Large intestine (tissue), 3 donors: ENCODE data around the gene SRSF6. TPM values are rescaled to one million over a fixed set of nuclear protein-coding genes. Genes with fewer than 3 reads are reported as not detected.
"Not testable (repeated sequence)": the region's sequence is repeated elsewhere in the genome, so short reads cannot be mapped to it uniquely, and the experiment has no call there.

Experiments used
- DNase-seq, 2 donors: peaks; one replicate each; pipeline versions ENCODE4 v3.0.0 to v3.0.0-alpha.2; 2013
- H3K27ac ChIP-seq: one replicate; pipeline ENCODE4 v1.5.1; 2013; ENCODE audit warnings: low read length
- H3K27me3 ChIP-seq: 2 replicates; pipeline ENCODE4 v1.6.1; 2013; ENCODE audit warnings: low read length; ENCODE audit not compliant: control insufficient read depth, insufficient read depth
- H3K36me3 ChIP-seq: 2 replicates; pipeline ENCODE4 v1.6.1; 2013; ENCODE audit warnings: low read length; ENCODE audit not compliant: control insufficient read depth, insufficient read depth
- H3K4me1 ChIP-seq: one replicate; pipeline ENCODE4 v1.6.1; 2013; ENCODE audit warnings: low read length; ENCODE audit not compliant: control insufficient read depth, insufficient read depth
- H3K4me3 ChIP-seq: one replicate; pipeline ENCODE4 v1.5.1; 2013; ENCODE audit warnings: low read length
- H3K9me3 ChIP-seq: one replicate; pipeline ENCODE4 v1.6.1; 2013; ENCODE audit warnings: mild to moderate bottlenecking, low read depth, low read length, moderate library complexity; ENCODE audit not compliant: control insufficient read depth
- WGBS: methylation state at CpG from one replicate; pipeline ENCODE4 v1.1.5; 2013; ENCODE audit warnings: low lambda C conversion rate; ENCODE audit not compliant: insufficient coverage; 5-methylcytosine and 5-hydroxymethylcytosine counted together
- polyA plus RNA-seq: library from polyadenylated mRNA; unstranded; fragments of 120-200 nt; gene quantifications from one replicate; pipeline ENCODE4 v1.2.1, GENCODE V29; 2013

Gene SRSF6
- polyA plus RNA-seq, 1 donor: 222 TPM

DNA sequence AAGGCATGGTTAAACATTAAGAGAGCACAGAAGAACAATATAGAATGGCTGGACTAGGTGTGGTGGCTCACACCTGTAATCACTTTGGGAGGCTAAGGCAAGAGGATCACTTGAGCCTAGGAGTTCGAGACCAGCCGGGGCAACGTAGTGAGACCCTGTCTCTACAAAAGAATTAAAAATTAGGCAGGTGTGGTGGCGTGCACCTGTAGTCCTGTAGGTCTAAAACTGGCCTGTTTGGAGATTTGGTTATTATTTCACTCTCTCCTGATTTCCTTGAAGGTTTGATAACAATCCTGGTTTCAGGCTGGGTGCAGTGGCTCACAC, 15.6 kb downstream of the SRSF6 start:
- H3K36me3 ChIP-seq: peaks cover 8% of the 10 kb centered on the region
- H3K4me1 ChIP-seq: no peaks in the 10 kb centered on the region
- no peak overlapping the region for H3K27ac ChIP-seq
- no CpG with 5 or more reads among the region's 4 CpGs for WGBS
- DNase-seq: no peak
- H3K9me3 ChIP-seq: no peaks in the 10 kb centered on the region
- H3K27me3 ChIP-seq: no peaks in the 10 kb centered on the region
- H3K4me3 ChIP-seq: no peak overlapping the region

DNA sequence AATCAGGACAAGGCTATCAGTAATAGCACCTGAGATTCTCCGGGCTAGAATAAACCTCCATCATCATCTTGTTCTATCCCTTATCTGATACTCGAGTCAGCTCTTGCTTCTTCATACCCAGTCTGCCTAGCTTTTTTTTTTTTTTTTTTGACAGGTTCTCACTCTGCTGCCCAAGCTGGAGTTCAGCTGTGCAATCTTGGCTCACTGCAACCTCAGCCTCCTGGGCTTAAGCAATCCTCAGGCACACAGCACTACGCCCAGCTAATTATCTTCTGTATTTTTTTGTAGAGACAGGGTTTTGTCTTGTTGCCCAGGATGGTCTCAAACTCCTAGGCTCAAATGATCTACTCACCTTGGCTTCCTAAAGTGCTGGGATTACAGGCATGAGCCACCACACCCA, 19.5 kb downstream of the SRSF6 start:
- Histone ChIP-seq H3K27ac (no peak overlapping the region), H3K4me3 (no peak overlapping the region), H3K27me3 (no peaks in the 10 kb centered on the region), H3K4me1 (no peaks in the 10 kb centered on the region), H3K36me3 (peaks cover 2% of the 10 kb centered on the region), H3K9me3 (no peaks in the 10 kb centered on the region)
- no CpG with 5 or more reads among the region's 3 CpGs for whole genome bisulfite sequencing
- DNase-seq: no peak

DNA sequence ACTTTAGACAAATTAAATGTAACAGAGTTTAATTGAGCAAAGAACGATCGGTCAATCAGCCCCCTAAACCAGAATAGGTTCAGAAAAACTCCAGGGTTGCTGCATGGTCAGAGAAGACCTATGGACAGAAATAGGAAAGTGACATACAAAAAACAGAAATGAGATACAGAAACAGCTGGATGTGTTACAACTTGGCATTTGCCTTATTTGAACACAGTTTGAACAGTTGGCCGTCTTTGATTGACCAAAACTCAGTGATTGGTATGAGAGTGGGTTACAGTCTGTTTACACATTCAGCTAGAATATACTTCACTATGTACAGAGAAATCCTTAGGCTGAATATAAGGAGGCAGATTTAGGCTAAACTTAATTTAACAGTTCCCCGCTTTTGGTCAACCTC, 19.9 kb downstream of the SRSF6 start:
- H3K4me1 ChIP-seq: no peaks in the 10 kb centered on the region
- 100% methylated on average over 1 of the region's 4 CpGs for WGBS
- H3K27ac ChIP-seq: no peak overlapping the region
- H3K27me3 ChIP-seq: no peaks in the 10 kb centered on the region
- no peak for DNase-seq
- no peak overlapping the region for H3K4me3 ChIP-seq
- no peaks in the 10 kb centered on the region for H3K9me3 ChIP-seq
- peaks cover 2% of the 10 kb centered on the region for H3K36me3 ChIP-seq

DNA sequence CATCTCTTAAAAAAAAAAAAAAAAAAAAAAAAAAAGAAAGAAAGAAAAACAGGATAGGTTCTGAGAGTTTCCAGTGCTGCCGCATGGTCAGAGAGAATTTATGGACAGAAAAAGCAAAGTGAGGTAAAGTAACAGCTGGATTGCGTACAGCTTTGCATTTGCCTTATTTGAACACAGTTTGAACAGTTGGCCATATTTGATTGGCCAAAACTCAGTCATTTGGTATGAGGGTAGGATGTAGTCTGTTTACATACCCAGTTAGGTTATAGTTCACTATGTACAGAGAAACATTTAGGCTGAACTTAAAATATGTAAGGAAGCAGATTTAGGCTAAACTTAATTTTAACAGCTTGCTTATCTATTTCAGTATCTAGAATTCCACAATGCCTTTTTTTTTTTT, 32.3 kb downstream of the SRSF6 start:
- H3K27me3 ChIP-seq: no peaks in the 10 kb centered on the region
- no peak overlapping the region for H3K27ac ChIP-seq
- no peaks in the 10 kb centered on the region for H3K9me3 ChIP-seq
- no peak overlapping the region for H3K4me3 ChIP-seq
- no peaks in the 10 kb centered on the region for H3K4me1 ChIP-seq
- DNase-seq: no peak
- no peaks in the 10 kb centered on the region for H3K36me3 ChIP-seq
- no CpG with 5 or more reads among the region's 2 CpGs for WGBS

DNA sequence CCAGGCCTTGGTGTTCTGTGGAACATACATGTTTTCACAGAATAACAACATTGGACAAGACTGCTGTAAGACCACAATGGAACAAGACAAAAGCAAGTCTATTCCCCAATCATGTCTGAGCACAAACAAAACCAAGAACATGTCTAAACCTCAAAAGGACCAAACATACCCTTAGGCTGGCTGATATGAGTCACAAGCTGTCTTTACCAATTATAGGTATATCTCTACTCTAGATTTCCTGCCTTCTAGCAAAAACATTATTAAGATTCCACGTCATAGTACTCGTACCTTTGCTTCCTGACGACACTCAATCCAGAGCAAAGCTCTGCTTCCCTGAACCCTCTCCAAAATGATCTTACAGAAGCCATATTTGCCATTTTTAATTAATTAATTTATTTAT, 34.4 kb downstream of the SRSF6 start:
- Histone ChIP-seq H3K4me1 (no peaks in the 10 kb centered on the region), H3K4me3 (no peak overlapping the region), H3K9me3 (no peaks in the 10 kb centered on the region), H3K27me3 (no peaks in the 10 kb centered on the region), H3K27ac (no peak overlapping the region), H3K36me3 (no peaks in the 10 kb centered on the region)
- DNase-seq: no peak
- 90% methylated on average over 2 of the region's 3 CpGs for WGBS

DNA sequence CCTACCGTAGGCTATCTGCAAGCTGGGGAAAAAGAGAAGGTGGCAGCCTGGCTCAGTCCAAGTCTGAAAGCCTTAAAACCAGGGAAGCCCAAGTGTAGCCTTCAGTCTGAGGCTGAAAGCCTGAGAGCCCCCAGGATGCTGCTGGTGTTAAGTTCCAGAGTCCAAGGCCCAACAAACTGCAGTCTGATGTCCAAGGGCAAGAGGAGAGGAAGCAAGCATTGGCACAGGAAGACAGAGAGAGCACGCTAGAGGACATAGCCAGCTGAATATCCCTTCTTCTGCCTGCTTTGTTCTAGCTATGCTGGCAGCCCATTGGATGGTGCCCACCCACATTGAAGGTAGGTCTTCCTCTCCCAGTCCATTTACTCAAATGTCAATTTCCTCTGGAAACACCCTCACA, 37.7 kb downstream of the SRSF6 start:
- Histone ChIP-seq H3K4me3 (no peak overlapping the region), H3K36me3 (no peaks in the 10 kb centered on the region), H3K4me1 (no peaks in the 10 kb centered on the region), H3K9me3 (no peaks in the 10 kb centered on the region), H3K27me3 (no peaks in the 10 kb centered on the region), H3K27ac (no peak overlapping the region)
- no CpG with 5 or more reads among the region's 2 CpGs for WGBS
- no peak for DNase-seq

DNA sequence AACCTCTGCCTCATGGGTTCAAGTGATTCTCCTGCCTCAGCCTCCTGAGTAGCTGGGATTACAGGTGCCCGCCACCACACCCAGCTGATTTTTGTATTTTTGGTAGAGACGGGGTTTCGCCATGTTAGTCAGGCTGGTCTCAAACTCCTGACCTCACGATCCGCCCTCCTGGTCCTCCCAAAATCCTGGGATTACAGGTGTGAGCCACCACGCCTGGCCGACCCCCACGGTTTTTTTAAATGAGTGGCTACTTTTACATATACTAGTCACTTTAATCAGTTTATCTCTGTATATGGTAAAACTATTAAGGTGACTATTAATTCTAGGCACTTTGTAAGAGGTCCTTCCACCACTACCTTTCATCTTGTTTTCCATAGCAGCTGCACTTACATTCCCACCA, 44.3 kb downstream of the SRSF6 start:
- WGBS: no CpG with 5 or more reads among the region's 8 CpGs

DNA sequence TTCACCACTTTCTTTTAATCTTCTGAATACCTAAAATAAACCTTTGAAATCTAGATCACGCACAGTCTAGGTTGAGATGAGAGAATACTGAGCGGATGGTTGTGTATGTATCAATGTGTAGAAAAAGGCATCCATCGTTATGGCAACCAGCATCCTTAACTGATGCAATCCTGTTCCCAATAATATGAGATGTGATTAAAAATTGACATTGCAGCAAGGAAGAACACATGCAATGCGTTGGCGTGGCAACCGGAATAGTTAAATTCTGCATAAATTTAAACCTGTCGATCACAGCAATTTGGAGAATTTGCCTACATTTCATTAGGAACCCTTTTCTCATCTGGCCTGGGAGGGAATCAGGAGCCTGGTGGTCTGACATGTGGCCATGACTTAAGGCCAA, 48.5 kb downstream of the SRSF6 start:
- no peak overlapping the region for H3K4me3 ChIP-seq
- no CpG with 5 or more reads among the region's 7 CpGs for WGBS
- peaks cover 46% of the 10 kb centered on the region for H3K27me3 ChIP-seq
- peaks cover 2% of the 10 kb centered on the region for H3K9me3 ChIP-seq
- H3K36me3 ChIP-seq: no peaks in the 10 kb centered on the region
- H3K4me1 ChIP-seq: no peaks in the 10 kb centered on the region
- no peak overlapping the region for H3K27ac ChIP-seq
- no peak for DNase-seq

More for the DNA sequence above, 44.3 kb downstream of the SRSF6 start:
- H3K4me3 ChIP-seq, DNase-seq, H3K9me3 ChIP-seq, H3K4me1 ChIP-seq, H3K27ac ChIP-seq, H3K36me3 ChIP-seq: not testable (repeated sequence)
- H3K27me3 ChIP-seq: peaks cover 25% of the 10 kb centered on the region

DNA sequence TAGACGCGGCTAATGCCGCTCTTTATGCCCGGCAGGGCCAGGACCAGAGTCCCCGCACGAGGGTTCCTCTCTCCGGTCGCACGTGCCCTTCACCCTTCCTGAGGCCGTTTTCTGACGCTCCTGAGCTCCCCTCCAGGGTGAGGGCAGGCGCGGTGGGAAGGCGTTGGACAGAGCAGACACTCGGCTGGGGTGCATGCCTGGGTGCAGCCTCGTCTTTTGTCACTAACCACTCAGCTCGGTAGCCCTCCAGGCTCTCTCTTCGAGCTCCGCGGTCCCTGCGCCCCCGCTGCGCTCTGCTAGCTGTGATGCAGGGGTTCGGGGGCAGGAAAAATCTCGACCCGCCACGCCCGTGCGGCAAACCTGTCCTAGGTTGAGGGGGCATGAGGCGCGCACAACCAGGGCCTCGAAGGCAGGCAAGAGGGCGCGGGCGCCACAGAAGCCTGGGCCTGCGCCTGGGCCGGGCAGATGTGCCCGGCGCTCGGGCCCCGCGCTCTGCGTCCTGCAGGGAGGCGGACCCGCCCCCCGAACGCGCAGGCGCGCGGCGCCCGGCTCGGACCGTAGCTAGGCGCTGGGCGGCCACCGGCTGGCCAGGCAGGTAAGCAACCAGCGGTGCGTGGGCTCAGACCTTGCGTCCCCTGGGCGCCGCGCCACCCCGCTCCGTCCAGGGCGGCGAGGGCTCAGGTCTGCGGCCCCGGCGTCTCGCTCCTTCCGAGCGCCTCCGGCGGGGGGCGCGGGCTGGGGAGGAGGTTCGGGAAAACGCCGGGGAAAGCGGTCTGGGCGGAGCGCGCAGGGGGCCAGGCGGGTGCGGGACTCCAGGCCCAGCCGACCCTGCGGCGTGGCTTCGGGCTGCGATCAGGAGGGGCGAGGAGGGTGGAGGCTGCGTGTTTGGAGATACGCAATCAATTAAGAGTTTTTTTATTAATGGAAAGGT, 49.7 kb downstream of the SRSF6 start, which contains the start of gene L3MBTL1:
L3MBTL1 (plus strand) TSS at position 548 of the 931 bp plus-strand sequence. CDS start 5,807 bp downstream, outside the sequence.
- H3K4me1 ChIP-seq: no peaks in the 10 kb centered on the region
- no peaks in the 10 kb centered on the region for H3K36me3 ChIP-seq
- DNase-seq: peak; percentile 34 to 68
- H3K9me3 ChIP-seq: peaks cover 2% of the 10 kb centered on the region
- H3K27me3 ChIP-seq: peaks cover 46% of the 10 kb centered on the region
- no peak within 1 kb of the TSS for H3K27ac ChIP-seq
- WGBS: 0% methylated on average over 1 of the region's 95 CpGs
- H3K4me3 ChIP-seq: peak within 1 kb of the TSS; percentile 17

DNA sequence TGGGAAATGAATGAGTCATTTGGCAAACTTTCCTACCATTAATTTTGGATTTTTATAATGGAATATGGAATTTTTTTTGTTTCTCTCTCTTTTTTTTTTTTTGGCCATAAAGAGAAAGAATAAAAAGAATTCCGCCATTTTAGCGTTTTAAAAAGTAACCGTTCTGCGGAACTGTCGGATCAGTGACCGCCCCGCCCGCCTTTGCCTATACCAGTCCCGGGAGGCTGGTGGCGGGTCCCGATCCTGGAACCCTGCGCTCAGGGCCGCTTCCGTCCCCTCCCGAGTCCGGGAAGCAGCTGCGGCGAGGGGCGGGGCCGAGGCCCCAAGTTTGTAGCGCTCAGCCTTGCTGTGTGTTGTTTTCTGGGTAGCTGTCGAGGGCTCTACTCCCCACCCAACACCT, 50.4 kb downstream of the SRSF6 start:
- Histone ChIP-seq H3K27me3 (peaks cover 46% of the 10 kb centered on the region), H3K36me3 (no peaks in the 10 kb centered on the region), H3K4me3 (peak overlapping the region; percentile 17), H3K4me1 (no peaks in the 10 kb centered on the region), H3K27ac (no peak overlapping the region), H3K9me3 (peaks cover 2% of the 10 kb centered on the region)
- WGBS: no CpG with 5 or more reads among the region's 22 CpGs
- DNase-seq: peak in 1 of 2 donors; percentile 17

DNA sequence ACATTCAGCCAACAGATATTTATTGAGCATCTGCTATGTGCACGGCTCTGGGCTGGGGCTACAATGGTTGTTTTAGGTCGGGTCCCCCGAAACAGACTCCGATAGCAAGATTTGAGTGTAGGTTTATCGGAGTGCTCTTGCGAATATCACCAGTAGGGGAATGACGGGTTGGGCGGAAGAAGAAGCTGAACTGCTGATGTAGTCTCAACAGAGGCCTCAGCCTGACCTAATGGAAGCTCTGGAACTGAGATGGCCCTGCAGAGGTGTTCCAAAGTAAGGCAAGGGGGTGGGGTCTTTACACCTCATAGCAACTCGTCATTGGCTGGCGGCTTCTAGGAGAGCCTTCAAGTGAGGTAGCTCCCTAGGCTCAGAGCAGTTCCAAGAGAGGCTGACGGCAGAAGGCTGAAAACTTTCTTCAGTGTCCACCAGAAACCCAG, 50.9 kb downstream of the SRSF6 start:
- DNase-seq: peak in 1 of 2 donors; percentile 10
- Histone ChIP-seq H3K27me3 (peaks cover 46% of the 10 kb centered on the region), H3K27ac (no peak overlapping the region), H3K4me3 (no peak overlapping the region), H3K36me3 (no peaks in the 10 kb centered on the region), H3K9me3 (peaks cover 2% of the 10 kb centered on the region), H3K4me1 (no peaks in the 10 kb centered on the region)
- no CpG with 5 or more reads among the region's 11 CpGs for WGBS
